ENCODE measurements around the gene SNX30.

Gene SNX30

GRCh38 chr9:112783551-112783954, 33.0 kb downstream of the SNX30 start:
- no peak for DNase-seq (ENCODE audit: low spot score)

GRCh38 chr9:112784020-112784785, 33.6 kb downstream of the SNX30 start:
- DNase-seq (ENCODE audit: low spot score): no peak

- no peak for DNase-seq (ENCODE audit: low spot score)
Measured at GRCh38 chr9:112785986-112786385, 35.4 kb downstream of the SNX30 start.

GRCh38 chr9:112786829-112787520, 36.4 kb downstream of the SNX30 start:
- DNase-seq (ENCODE audit: low spot score): no peak

GRCh38 chr9:112787978-112788377, 37.4 kb downstream of the SNX30 start:
- DNase-seq (ENCODE audit: low spot score): no peak

- DNase-seq (ENCODE audit: low spot score): no peak
Measured at GRCh38 chr9:112789473-112789872, 38.9 kb downstream of the SNX30 start.

- no peak for DNase-seq (ENCODE audit: low spot score)
Measured at GRCh38 chr9:112789891-112790774, 39.6 kb downstream of the SNX30 start.

GRCh38 chr9:112792670-112793069, 42.1 kb downstream of the SNX30 start:
- DNase-seq (ENCODE audit: low spot score): no peak

GRCh38 chr9:112793213-112793810, 42.8 kb downstream of the SNX30 start:
- peak; percentile 82 for DNase-seq (ENCODE audit: low spot score)

- no peak for DNase-seq (ENCODE audit: low spot score)
Measured at GRCh38 chr9:112794731-112795130, 44.2 kb downstream of the SNX30 start.

GRCh38 chr9:112795921-112796320, 45.4 kb downstream of the SNX30 start:
- DNase-seq (ENCODE audit: low spot score): no peak

GRCh38 chr9:112796485-112796884, 45.9 kb downstream of the SNX30 start:
- DNase-seq (ENCODE audit: low spot score): no peak

- DNase-seq (ENCODE audit: low spot score): peak; percentile 33
Measured at GRCh38 chr9:112809351-112809848, 58.8 kb downstream of the SNX30 start.

GRCh38 chr9:112809906-112810305, 59.3 kb downstream of the SNX30 start:
- no peak for DNase-seq (ENCODE audit: low spot score)

GRCh38 chr9:112810696-112811490, 60.3 kb downstream of the SNX30 start:
- DNase-seq (ENCODE audit: low spot score): no peak

- no peak for DNase-seq (ENCODE audit: low spot score)
Measured at GRCh38 chr9:112811518-112811917, 61.0 kb downstream of the SNX30 start.

- DNase-seq (ENCODE audit: low spot score): no peak
Measured at GRCh38 chr9:112815868-112816267, 65.3 kb downstream of the SNX30 start.

GRCh38 chr9:112817860-112818203, 67.3 kb downstream of the SNX30 start:
- no peak for DNase-seq (ENCODE audit: low spot score)

- peak; percentile 54 for DNase-seq (ENCODE audit: low spot score)
Measured at GRCh38 chr9:112819635-112820496, 69.3 kb downstream of the SNX30 start.

GRCh38 chr9:112820881-112821280, 70.3 kb downstream of the SNX30 start:
- no peak for DNase-seq (ENCODE audit: low spot score)

Data from globus pallidus (tissue), 1 donor.